ENCODE measurements around the gene CETP. TPM values are rescaled to one million over a fixed set of nuclear protein-coding genes. Genes with fewer than 3 reads are reported as not detected.
"Not testable (repeated sequence)": the region's sequence is repeated elsewhere in the genome, so short reads cannot be mapped to it uniquely, and the experiment has no call there.

The CETP gene
- total RNA-seq, 2 experiments from 2014 or later, result not detected

DNA sequence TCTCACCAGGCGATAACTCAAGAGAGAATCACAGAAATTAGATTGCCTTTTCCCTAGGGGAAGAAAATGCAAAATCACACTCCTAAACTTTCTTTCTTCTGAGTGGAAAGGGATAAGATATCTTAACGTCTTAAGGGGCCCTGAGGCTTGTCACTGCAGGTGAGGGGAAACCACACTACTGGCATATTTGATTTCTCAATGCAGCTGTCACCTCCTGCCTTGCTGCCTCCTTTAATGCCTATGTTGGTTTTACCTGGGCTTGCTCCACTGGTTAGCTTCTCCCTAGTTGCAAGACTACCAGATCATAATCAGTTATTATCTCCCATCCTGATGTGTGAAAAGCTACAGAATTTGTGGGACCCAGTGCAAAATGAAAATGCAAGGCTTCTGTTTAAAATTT is 34.3 kb upstream of the CETP start:
- Mint-ChIP-seq H3K36me3 (ENCODE audit: low read depth) (peaks cover 1% of the 10 kb centered on the region), H3K9me3 (ENCODE audit: insufficient read depth) (no peaks in the 10 kb centered on the region), H3K4me3 (no peak overlapping the region), H3K27me3 (ENCODE audit: low read depth) (peaks cover 7% of the 10 kb centered on the region), H3K4me1 (ENCODE audit: low read depth) (peaks cover 22% of the 10 kb centered on the region), H3K27ac (no peak overlapping the region)
- DNase-seq (no peak), ATAC-seq (no peak)
- ChIA-PET POLR2A (interaction anchor here (0.6 kb wide), 2 partner anchors 12 to 59 kb away, joined by 3 read pairs; no protein-coding TSS in a partner anchor), CTCF (interaction anchor here (1.0 to 1.7 kb wide), 2 partner anchors 10 to 37 kb away, joined by 3 to 7 read pairs; no protein-coding TSS in a partner anchor)

DNA sequence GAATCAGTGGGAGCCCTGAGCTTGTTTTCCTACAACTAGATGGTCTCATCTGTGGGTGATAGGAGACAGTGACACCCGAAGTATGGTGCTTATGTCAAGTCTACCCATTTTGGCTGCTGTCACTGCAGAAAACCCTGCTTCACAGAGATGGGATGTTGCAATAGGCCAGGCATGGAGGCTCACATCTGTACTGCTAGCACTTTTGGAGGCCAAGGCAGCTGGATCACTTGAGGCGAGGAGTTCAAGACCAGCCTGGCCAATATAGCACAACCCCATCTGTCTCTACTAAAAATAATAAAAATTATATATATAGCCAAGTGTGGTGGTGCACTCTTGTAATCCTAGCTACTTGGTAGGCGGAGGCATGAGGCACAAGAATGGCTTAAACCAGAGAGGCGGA is 32.1 kb upstream of the CETP start:
- H3K4me3 Mint-ChIP-seq, result no peak overlapping the region
- H3K9me3 Mint-ChIP-seq (ENCODE audit: insufficient read depth), result no peaks in the 10 kb centered on the region
- POLR2A ChIA-PET, result interaction anchor here (1.3 to 5.6 kb wide), 2 partner anchors 9 to 14 kb away, joined by 3 to 67 read pairs; no protein-coding TSS in a partner anchor
- ATAC-seq (no peak), DNase-seq (no peak)
- peaks cover 28% of the 10 kb centered on the region for H3K4me1 Mint-ChIP-seq (ENCODE audit: low read depth)
- no peak overlapping the region for H3K27ac Mint-ChIP-seq
- CTCF ChIA-PET, result no interaction called here
- H3K36me3 Mint-ChIP-seq (ENCODE audit: low read depth), result peaks cover 20% of the 10 kb centered on the region
- H3K27me3 Mint-ChIP-seq (ENCODE audit: low read depth), result peaks cover 7% of the 10 kb centered on the region

DNA sequence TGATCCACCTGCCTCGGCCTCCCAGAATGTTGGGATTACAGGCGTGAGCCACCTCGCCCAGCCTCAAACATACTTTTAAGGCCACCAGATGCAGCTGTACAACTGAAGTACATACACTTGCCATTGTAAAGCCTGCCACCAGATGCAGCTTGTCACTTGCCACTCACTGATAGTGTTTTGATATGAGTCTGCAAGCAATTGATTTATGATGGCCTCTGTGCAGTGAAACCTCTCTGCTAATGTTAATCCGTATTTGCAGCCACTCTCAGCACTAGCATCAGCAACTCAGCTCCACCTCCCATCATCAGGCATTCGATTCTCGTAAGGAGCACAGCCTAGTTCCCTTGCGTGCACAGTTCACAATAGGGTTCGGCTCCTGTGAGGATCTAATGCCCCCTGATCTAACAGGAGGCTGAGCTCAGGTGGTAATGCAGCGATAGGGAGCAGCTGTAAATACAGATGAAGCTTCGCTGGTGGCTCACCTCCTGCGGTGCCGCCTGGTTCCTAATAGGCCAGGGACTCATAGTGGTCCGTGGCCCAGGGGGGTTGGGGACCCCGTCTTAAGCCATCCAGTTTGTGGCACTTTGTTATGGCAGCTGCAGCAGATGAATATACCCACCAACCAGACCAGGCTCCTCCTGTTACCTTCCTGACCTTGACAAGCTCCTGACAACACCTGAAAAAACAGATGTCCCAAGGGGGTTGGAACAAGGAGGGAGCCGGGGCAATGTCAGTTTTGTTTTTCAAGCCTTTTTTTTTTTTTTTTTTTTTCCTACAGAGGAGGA is 31.1 kb upstream of the CETP start:
- POLR2A ChIA-PET, result interaction anchor here (0.6 to 5.6 kb wide), 9 partner anchors 8 to 320 kb away, joined by 3 to 67 read pairs (median 6); partner anchors contain the start of gene MT1X
- Mint-ChIP-seq H3K4me1 (ENCODE audit: low read depth) (peaks cover 34% of the 10 kb centered on the region), H3K4me3 (peak overlapping the region; percentile 15), H3K27me3 (ENCODE audit: low read depth) (peaks cover 7% of the 10 kb centered on the region), H3K27ac (peak overlapping the region; percentile 99), H3K9me3 (ENCODE audit: insufficient read depth) (no peaks in the 10 kb centered on the region), H3K36me3 (ENCODE audit: low read depth) (peaks cover 31% of the 10 kb centered on the region)
- DNase-seq (no peak), ATAC-seq (no peak)
- CTCF ChIA-PET, result interaction anchor here (0.7 to 2.7 kb wide), 5 partner anchors 15 to 416 kb away, joined by 3 to 10 read pairs (median 3); no protein-coding TSS in a partner anchor

DNA sequence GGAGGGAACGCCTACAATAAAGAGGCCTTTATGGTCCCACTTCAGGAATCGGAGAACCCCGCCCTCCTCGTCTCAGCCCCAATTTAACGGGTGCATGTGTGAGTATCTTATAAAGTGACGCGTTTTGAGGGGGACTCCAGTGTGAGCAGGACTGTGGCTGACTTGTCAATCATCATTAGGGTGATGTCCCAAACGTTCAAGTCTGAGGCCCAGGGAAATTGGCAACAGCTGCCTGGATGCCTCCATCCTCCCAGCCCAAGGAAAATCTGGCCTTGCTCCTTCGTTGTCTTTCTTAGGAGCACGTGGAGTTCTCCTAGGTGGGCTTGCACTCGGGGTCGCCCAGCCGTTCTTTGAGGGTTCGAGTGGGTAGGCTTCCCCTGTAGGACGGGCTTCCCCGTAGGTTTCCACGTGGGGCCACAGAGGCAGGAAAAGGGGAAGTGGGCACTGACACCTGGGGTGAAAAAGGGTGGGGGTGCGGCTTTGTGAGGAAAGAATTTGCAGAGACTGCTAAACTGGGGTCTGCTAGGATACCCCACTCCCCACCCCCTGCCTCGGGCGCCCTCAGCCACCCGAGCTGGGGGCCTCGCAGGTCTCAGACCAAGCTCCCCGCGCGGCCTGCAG is 30.4 kb upstream of the CETP start:
- CTCF ChIA-PET, result interaction anchor here (0.6 to 2.7 kb wide), 4 partner anchors 16 to 417 kb away, joined by 3 to 10 read pairs (median 4); no protein-coding TSS in a partner anchor
- H3K4me1 Mint-ChIP-seq (ENCODE audit: low read depth), result peaks cover 40% of the 10 kb centered on the region
- DNase-seq (no peak), ATAC-seq (no peak)
- peaks cover 7% of the 10 kb centered on the region for H3K27me3 Mint-ChIP-seq (ENCODE audit: low read depth)
- POLR2A ChIA-PET, result interaction anchor here (0.6 to 5.6 kb wide), 40 partner anchors 10 to 446 kb away, joined by 3 to 67 read pairs (median 4); partner anchors contain the start of genes CETP, MT1X and NLRC5
- H3K27ac Mint-ChIP-seq, result peak overlapping the region; percentile 99
- H3K4me3 Mint-ChIP-seq, result peak overlapping the region; percentile 99
- H3K9me3 Mint-ChIP-seq (ENCODE audit: insufficient read depth), result no peaks in the 10 kb centered on the region
- H3K36me3 Mint-ChIP-seq (ENCODE audit: low read depth), result peaks cover 36% of the 10 kb centered on the region

DNA sequence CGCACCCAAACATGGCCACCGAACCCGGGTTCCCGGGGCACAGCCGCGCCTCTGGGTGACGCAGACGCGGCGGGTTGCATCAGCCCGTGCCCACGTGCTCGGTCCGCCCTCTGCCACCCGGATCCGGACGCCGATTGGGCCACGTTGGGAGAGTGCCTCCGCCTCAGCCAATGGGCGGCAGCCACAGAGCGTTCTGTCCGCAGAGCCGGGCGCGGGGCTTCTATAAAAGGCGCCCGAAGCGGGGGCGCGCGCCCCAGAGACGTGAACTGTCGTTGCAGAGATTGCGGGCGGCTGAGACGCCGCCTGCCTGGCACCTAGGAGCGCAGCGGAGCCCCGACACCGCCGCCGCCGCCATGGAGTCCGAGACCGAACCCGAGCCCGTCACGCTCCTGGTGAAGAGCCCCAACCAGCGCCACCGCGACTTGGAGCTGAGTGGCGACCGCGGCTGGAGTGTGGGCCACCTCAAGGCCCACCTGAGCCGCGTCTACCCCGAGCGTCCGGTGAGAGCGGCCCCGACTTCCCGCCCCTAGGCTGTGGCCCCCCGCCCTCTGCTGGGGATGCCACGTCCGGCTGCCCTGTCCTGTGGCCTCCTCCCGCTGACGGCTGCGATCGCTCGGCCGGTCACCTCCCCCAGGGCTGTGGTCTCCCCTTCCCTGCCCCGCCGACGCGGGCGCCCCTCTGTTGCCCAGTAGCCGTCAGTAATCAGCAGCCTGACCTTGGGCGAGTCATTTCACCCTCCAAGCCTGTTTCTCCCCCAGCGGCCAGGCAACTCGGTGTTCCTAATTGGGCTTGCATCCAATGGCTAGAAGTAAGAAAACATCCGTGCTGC is 29.6 kb upstream of the CETP start, which contains the start of gene HERPUD1:
Gene HERPUD1, plus strand, starts transcription at position 251 of the 829 bp plus-strand sequence. Its CDS starts 103 bp downstream, at position 354.
- ATAC-seq (peak; percentile 94), DNase-seq (peak; percentile 99)
- H3K4me3 Mint-ChIP-seq, result peak within 1 kb of the TSS; percentile 99
- H3K27me3 Mint-ChIP-seq (ENCODE audit: low read depth), result peaks cover 5% of the 10 kb centered on the region
- ChIA-PET CTCF (interaction anchor here (0.6 to 2.7 kb wide), 3 partner anchors 32 to 418 kb away, joined by 3 to 10 read pairs (median 4); no protein-coding TSS in a partner anchor), POLR2A (interaction anchor here (0.6 to 5.6 kb wide), 44 partner anchors 11 to 445 kb away, joined by 3 to 67 read pairs (median 4); partner anchors contain the start of genes CETP, MT1X and NLRC5)
- peaks cover 45% of the 10 kb centered on the region for H3K4me1 Mint-ChIP-seq (ENCODE audit: low read depth)
- H3K27ac Mint-ChIP-seq, result peak within 1 kb of the TSS; percentile 99
- H3K36me3 Mint-ChIP-seq (ENCODE audit: low read depth), result peaks cover 43% of the 10 kb centered on the region
- no peaks in the 10 kb centered on the region for H3K9me3 Mint-ChIP-seq (ENCODE audit: insufficient read depth)

DNA sequence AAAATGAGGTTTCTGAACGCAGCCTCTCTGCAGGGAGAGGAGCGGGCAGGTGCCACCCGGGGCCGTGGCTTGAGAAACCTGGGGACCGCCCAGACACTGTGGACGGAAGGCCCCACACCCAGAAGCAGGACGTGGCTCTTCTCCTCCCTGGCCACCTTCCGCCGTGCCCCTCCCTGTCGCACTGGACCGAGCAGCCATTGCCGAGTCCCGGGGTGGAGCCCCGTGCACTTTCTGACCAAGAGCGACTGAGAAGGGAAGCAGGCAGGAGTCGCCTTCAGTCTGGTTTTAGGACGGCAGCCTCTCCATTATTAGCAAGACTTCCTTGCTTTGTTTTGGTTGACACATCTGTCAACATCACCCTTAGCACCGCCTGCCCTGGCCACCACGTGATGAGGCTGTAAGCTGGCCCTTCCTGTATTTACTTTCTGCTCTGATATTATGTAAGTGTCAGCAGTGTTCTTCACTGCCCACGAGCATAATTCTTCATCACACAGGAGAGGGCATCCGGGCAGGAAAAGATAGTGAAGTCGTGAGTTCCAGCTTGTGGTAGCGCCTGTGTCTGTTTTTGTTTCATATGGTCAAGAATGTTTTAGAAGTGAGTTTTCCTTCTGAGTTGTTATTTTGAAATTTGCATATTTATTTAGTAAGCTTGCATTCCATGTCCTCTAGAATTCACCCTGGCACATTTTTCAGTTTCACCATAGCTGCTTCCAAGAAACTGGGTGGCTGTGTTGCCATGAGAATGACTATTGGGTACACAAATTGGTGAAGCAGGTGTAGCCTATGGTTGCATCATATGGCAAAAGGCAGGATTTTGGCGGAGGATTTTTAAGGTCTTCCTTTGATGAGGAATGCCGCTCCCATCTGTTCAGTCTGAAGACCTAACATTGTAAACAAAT is 28.8 kb upstream of the CETP start:
- H3K27ac Mint-ChIP-seq, result peak overlapping the region; percentile 99
- CTCF ChIA-PET, result interaction anchor here (0.8 to 2.7 kb wide), 7 partner anchors 12 to 140 kb away, joined by 3 to 11 read pairs (median 7); no protein-coding TSS in a partner anchor
- H3K4me3 Mint-ChIP-seq, result peak overlapping the region; percentile 99
- H3K36me3 Mint-ChIP-seq (ENCODE audit: low read depth), result peaks cover 51% of the 10 kb centered on the region
- ATAC-seq (peak; percentile 15), DNase-seq (peak; percentile 59)
- POLR2A ChIA-PET, result interaction anchor here (0.6 to 5.6 kb wide), 23 partner anchors 8 to 386 kb away, joined by 3 to 67 read pairs (median 4); partner anchors contain the start of gene NLRC5
- peaks cover 2% of the 10 kb centered on the region for H3K27me3 Mint-ChIP-seq (ENCODE audit: low read depth)
- no peaks in the 10 kb centered on the region for H3K9me3 Mint-ChIP-seq (ENCODE audit: insufficient read depth)
- H3K4me1 Mint-ChIP-seq (ENCODE audit: low read depth), result peaks cover 49% of the 10 kb centered on the region

DNA sequence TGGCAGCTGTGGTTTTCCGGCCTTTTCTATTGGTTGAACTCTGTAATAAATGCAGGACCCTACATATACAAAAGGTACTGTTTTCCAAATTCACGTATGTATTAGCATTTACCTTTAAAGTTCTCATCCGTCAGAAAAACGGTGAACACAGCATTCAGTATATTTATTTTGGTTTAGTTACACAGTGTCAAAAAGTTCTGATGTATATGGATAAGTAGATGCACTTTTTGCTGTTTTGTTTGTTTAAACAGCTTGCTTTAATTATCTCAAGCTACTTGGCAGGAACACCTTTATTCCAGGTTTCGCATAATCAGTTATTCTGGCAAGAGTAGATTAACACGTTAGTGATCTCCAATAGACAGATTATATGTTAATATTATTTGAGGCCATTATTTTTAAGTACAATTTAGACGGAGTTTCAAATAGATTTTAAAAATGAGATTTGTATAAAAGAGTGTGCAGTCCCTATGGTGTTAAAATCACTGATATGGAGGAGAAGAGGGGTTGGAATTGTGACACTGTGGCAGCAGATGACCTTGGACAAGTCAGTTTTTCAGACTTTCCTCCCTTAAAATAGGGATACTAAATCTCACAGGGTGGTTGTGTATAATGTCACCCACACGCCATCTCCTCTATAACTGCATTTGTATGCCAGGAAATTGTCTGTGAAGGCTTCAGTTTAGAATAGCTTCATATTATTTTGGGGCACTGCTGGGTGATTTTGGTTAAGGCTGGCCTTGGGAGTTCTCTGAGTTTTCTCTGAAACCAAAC is 27.7 kb upstream of the CETP start:
- CTCF ChIA-PET, result interaction anchor here (1.0 to 2.2 kb wide), 5 partner anchors 11 to 141 kb away, joined by 3 to 11 read pairs (median 7); no protein-coding TSS in a partner anchor
- H3K27ac Mint-ChIP-seq, result peak overlapping the region; percentile 99
- H3K4me1 Mint-ChIP-seq (ENCODE audit: low read depth), result peaks cover 59% of the 10 kb centered on the region
- ATAC-seq, result no peak
- H3K36me3 Mint-ChIP-seq (ENCODE audit: low read depth), result peaks cover 61% of the 10 kb centered on the region
- no peaks in the 10 kb centered on the region for H3K27me3 Mint-ChIP-seq (ENCODE audit: low read depth)
- DNase-seq, result no peak
- no peaks in the 10 kb centered on the region for H3K9me3 Mint-ChIP-seq (ENCODE audit: insufficient read depth)
- H3K4me3 Mint-ChIP-seq, result peak overlapping the region; percentile 99
- POLR2A ChIA-PET, result interaction anchor here (0.6 to 5.6 kb wide), 7 partner anchors 9 to 328 kb away, joined by 3 to 67 read pairs (median 3); no protein-coding TSS in a partner anchor

DNA sequence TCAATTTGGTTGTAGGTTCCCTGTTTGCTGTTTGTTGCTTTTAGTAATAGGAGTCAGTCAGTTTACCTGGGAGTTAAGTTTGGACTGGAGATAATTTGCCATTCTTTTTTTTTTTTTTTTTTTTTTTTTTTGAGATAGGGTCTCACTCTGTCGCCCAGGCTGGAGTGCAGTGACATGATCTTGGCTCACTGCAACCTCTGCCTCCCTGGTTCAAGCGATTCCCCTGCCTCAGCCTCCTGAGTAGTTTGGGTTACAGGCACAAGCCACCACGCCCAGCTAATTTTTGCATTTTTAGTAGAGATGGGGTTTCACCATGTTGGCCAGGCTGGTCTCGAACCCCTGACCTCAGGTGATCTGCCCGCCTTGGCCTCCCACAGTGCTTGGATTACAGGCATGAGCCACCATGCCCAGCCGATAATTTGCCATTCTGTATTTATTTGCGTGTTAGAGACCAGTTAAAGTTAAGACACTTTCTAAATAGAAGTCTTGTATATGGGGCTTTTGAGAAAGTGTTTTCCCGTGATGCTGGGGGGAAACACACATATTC is 27.1 kb upstream of the CETP start:
- ChIA-PET POLR2A (interaction anchor here (5.6 kb wide), 1 partner anchor 9 kb away, joined by 67 read pairs; no protein-coding TSS in a partner anchor), CTCF (interaction anchor here (1.6 to 2.2 kb wide), 2 partner anchors 17 to 66 kb away, joined by 7 to 11 read pairs; no protein-coding TSS in a partner anchor)
- peak overlapping the region; percentile 99 for H3K27ac Mint-ChIP-seq
- DNase-seq; H3K27me3 Mint-ChIP-seq (ENCODE audit: low read depth); H3K9me3 Mint-ChIP-seq (ENCODE audit: insufficient read depth); ATAC-seq: not testable (repeated sequence)
- H3K4me3 Mint-ChIP-seq, result peak overlapping the region; percentile 99
- H3K4me1 Mint-ChIP-seq (ENCODE audit: low read depth), result peaks cover 66% of the 10 kb centered on the region
- H3K36me3 Mint-ChIP-seq (ENCODE audit: low read depth), result peaks cover 68% of the 10 kb centered on the region

DNA sequence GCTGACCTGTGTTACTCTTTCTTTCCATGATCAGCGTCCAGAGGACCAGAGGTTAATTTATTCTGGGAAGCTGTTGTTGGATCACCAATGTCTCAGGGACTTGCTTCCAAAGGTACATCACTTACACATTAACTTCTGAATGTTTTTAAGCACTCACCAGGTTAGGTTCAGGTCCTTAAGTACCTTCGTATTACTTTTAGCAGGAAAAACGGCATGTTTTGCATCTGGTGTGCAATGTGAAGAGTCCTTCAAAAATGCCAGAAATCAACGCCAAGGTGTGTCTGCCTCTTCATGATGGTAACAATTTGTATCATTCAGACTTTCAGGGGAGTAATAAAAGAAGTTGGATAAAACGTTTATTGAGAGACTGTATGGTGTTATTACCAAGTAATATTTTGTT is 26.5 kb upstream of the CETP start:
- no peaks in the 10 kb centered on the region for H3K27me3 Mint-ChIP-seq (ENCODE audit: low read depth)
- ATAC-seq (no peak), DNase-seq (no peak)
- H3K36me3 Mint-ChIP-seq (ENCODE audit: low read depth), result peaks cover 73% of the 10 kb centered on the region
- ChIA-PET POLR2A (interaction anchor here (5.6 kb wide), 1 partner anchor 8 kb away, joined by 67 read pairs; no protein-coding TSS in a partner anchor), CTCF (interaction anchor here (2.3 kb wide), 1 partner anchor 66 kb away, joined by 9 read pairs; no protein-coding TSS in a partner anchor)
- no peak overlapping the region for H3K27ac Mint-ChIP-seq
- peak overlapping the region; percentile 99 for H3K4me3 Mint-ChIP-seq
- no peaks in the 10 kb centered on the region for H3K9me3 Mint-ChIP-seq (ENCODE audit: insufficient read depth)
- H3K4me1 Mint-ChIP-seq (ENCODE audit: low read depth), result peaks cover 71% of the 10 kb centered on the region
